Fibroblast of skin of right quadriceps (primary cell): ENCODE results near the gene NAIF1.
"Not testable (repeated sequence)": the region's sequence is repeated elsewhere in the genome, so short reads cannot be mapped to it uniquely, and the experiment has no call there.

Experiments used
- DNase-seq: peaks from one replicate; pipeline ENCODE4 v3.0.0-alpha.2; 2013

The NAIF1 gene

DNA sequence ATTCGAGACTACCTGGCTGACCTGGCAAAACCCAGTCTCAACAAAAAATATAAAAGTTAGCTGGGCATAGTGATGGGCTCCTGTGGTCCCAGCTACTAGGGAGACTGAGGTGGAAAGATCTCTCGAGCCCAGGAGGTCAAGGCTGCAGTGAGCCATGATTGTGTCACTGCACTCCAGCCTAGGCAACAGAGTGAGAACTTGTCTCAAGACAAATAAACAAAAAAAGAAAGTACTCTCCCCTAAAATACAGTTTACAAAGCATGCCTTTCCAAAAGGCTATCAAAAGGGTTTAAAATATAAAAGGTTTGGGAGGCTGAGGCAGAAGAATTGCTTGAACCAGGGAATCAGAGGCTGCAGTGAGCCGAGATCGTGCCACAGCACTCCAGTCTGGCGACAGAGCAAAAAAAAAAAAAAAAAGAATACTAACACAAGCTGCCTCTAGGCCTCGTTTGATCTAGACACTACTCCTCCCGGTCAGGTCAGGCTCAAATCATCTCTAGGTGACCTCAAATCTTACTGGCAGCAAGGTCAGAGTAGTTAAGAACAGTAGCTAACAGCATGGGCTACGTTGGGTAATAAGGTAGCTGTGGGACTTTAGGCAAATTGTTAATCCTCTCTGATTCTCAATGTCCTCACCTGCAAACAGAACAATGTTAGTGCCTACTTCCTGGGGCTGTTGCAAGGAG lies 9.3 kb downstream of the NAIF1 start:
- DNase-seq = no peak

DNA sequence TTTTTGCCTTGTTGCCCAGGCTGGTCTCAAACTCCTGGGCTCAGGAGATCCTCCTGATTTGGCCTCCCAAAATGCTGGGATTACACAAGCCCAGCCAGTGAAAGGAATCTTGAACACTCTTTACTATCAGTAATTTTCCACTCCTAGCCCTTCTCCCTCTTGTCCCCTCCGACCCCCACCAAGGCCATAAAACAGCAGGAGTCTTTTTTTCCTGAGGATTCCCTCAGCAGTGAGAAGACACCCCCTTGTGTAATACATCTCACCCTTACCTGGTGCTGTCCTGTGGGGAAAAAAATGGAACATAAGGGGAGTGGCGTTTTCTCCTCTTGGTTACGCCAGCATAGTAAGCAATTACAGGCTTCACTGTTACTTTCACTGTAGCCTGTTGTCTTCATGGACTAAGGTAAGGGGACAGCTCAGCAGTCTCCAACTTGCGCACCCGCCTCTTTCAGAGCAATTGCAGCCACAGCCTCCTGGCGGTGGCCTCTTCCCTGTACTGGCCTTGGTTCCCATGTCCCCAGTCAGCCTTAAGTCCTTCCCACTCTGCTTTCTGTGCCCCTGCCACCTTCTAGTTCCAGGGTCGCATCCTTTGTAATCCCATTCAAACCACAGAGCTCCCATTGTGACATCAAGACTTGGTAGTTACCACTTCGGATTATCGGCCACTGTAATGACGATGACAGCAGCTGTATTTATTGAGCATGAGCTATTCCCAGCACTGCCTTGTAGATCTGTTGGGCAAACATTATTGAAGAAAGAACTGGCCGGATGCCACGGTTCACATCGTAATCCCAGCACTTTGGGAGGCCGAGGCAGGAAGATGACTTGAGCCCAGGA lies 10.0 kb downstream of the NAIF1 start:
- no peak for DNase-seq

DNA sequence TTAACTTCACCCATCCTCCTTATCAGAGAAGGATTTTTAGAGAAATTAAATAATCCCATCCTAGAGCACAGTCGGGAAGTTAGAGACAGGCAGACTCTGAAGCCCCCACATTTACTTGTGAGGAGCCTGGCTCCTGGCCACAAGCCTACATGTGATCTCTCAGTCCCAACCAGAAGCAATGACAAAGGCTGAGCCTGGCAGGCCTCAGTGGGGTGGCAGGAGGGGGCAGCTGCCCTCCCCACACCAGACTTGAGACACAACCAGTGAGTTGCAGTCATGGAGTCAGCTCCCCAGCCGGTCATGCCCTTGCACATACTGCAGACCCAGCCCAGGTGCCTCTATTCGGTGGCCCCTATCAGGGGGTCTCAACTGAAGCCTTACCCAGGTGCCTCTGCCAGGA lies 11.0 kb downstream of the NAIF1 start:
- no peak for DNase-seq

DNA sequence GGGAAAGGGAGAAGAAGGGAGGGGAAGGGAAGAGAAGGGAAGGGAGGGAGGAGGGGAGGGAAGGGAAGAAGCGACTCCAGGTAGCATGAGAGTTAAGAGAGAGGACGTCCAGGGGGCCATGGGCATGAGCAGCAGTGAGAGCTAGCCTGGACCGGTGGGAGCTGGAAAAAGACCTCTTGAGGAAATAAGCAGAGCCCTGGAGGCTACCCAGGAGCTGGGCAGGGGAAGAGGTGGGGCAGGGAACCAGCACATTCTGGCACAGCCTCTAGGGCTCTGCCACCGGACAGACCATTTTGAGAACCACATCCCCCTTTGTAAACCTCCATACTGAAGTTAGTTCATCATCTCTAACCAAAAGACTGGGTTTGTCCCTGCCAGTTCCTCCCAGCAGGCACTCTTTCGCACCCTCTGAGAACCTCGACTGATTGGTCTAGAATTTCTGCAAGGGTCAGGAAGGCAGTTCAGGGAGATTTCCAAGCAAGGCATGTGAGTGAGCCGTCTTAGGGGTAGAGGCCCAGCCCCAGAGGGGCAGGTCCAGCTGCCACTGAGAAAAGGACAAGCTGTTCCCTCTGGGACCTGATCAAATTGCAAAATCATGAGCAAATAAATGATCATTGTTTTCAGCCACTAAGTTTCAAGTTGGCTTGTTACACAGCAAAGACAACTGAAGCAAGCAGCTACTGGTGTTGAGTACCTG lies 11.6 kb downstream of the NAIF1 start:
- no peak for DNase-seq

DNA sequence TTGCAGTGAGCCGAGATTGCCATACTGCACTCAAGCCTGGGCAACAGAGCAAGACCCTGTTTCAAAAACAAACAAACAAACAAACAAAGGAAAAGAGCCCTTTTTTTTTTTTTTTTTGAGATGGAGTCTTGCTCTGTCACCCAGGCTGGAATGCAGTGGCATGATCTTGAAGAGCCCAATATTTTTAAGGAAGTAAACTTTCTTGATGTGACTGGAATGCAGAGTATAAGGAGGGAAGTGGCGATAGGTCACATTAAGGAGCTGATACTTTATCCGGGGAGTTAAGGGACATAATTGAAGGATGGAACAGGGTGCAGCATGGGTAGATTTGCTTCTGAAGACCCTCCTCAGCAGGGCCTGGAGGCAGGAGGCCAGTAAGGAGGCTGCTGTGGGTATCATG lies 13.0 kb downstream of the NAIF1 start:
- no peak for DNase-seq

DNA sequence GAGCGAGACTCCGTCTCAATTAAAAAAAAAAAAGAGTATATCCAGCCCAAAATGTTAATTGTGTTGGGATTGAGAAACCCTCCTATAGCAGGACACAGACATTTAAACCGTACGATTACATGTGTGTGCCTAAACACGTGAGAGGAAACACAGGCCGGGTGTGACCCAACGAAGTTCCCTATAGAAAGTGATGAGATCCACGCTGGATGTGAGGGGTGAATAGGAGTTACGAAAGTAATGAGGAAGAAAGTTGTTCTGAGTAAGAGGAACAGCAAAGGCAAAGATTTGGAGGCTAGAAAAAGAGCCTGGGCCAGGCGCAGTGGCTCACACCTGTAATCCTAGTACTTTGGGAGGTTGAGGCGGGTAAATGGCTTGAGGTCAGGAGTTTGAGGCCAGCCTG lies 13.6 kb downstream of the NAIF1 start:
- DNase-seq = no peak

DNA sequence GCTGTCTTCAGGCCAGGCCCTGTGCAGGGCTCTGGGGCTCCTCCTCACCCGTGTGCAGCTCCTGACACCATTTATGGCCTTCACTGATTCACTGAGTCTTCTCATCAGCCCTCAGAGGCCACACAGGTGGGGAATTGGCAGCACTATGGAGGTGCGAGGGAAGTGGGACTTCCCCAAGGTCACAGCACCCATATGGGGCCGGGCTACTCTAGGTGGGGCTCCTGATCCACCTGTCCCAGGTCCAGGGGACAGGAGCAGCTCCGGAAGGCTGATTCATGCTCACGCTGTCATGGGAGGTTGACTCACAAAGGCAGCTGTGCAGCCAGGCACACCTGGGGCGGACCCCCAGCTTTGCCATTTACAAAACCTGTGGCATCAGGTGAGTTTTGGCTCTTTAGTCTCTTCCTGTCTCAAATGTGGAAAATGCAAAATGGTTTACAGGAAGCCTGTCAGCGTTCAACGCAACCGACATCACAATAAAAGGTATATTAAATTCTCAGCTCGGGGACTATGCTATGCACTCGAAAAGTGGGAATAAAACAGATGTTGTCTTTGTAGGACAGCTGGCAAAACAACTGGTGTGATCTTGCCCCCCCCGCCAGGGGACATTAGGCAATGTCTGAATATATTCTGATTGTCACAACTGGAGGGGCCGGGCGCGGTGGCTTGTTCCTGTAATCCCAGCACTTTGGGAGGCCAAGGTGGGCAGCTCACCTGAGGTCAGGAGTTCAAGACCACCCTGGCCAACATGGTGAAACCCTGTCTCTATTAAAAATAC lies 15.0 kb downstream of the NAIF1 start:
- DNase-seq = no peak

DNA sequence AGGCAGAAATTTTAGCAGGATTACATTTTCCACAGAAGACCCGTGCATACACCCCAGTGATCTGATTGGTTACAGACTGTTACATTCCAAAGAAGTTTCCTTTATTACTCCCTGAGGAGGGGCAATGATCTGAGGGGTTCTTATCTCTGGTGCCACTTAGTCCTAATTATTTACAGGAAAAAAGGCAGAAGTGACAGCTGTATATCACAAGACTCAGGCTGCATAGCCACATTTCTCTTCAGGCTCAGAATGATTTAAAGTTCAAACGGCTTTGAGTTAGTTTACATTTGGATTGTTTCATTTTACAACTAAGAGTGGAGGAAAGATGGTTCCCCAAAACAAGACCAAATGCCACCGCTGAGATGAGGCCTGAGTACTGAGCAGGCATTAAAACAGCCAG lies 17.3 kb downstream of the NAIF1 start:
- peak; percentile 15 for DNase-seq

DNA sequence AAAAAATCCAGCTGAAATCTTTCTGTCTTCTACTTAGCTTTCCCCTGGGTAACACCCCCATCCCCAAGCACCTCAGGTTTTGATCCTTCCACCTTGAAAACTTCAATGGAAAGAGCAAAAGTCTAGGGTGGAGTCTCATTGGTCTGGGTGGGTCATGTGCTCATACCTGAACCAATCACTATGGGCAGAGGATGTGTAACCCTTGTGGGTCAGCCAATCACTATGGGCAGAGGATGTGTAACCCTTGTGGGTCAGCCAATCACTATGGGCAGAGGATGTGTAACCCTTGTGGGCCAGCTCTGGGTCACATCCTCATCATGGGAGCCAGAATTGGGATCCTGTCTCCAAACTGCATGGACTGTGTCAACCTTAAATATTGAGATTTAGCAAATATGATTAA lies 18.5 kb downstream of the NAIF1 start:
- no peak for DNase-seq

DNA sequence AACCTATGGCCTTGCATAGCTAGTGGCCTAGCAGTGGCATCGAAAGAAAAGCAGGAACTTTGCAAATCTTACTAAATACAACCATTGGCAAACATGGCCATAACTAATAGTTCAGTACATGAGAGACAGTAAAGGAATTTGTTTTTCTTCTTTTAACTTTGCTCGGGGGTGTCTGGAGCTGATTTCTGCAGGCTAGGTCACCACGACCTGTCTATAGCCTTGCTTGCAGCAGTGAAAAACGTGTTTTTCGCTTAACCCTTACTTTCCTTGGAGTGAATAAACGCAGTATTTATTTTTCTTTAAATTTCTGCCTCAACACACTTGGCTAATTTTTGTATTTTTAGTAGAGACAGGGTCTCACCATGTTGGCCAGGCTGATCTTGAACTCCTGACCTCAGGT lies 19.9 kb downstream of the NAIF1 start:
- DNase-seq = no peak

DNA sequence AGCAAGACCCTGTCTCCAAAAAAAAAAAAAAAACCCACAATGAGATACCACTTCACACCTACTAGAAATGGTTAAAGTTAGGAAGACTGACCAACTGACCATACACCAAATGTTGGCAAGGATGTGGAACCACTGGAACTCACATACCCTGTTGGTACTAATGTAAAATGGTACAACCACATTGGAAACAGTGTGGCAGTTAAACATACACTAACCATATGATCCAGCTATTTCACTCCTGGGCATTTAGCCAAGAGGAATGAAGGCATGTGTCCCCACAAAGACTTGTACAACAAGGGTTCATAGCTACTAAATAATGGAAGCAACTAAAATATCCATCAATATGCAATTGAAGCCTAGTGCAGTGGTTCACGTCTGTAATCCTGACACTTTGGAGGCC lies 21.3 kb downstream of the NAIF1 start:
- peak; percentile 66 for DNase-seq

DNA sequence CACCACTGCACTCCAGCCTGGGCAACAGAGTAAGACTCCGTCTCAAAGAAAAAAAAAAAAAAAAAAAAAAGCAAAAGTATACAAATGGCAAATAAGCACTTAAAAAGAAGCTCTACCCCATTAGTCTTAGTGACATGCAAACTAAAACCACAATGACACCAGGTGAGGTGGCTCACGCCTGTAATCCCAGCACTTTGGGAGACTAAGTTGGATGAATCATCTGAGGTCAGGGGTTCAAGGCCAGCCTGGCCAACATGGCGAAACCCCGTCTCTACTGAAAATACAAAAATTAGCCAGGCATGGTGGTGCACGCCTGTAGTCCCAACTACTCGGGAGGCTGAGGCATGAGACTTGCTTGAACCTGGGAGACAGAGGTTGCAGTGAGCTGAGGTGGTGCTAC lies 21.7 kb downstream of the NAIF1 start:
- not testable (repeated sequence) for DNase-seq

DNA sequence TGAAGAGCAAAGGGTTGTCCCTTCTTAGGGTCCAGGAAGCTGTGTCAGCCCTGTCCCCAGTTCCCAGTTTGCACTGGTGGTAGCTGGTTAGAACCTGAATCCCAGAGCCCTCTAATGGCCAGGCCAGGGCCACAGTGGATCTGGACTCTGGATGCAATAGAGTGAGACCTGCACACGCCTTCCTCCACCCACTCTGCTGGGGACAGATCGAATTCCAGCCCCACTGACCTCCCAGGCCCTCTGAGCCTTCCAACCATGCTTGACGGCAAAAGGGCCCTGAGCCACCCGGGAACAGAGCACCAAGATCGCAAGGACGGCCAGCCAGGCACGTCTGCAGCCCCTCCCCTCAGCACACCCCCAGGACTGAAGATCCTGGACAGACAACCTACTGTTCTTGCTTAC lies 23.7 kb downstream of the NAIF1 start:
- DNase-seq = no peak

DNA sequence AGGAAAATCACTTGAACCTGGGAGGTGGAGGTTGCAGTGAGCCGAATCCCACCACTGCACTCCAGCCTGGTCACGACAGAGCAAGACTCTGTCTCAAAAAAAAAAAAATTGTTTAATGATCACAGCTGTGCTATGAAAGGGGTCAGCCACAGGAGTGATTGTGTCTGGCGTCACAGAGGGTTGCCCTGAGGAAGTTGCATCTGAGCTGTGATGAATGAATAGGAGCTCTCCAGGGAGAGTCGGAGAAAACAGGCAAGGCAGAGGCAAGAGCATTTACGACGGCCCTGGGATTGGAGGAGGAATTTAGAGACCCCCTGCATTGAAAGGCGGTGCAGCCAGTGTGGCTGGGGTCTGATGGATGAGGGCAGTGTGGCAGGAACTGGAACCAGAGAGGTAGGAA lies 25.1 kb downstream of the NAIF1 start:
- DNase-seq = no peak

DNA sequence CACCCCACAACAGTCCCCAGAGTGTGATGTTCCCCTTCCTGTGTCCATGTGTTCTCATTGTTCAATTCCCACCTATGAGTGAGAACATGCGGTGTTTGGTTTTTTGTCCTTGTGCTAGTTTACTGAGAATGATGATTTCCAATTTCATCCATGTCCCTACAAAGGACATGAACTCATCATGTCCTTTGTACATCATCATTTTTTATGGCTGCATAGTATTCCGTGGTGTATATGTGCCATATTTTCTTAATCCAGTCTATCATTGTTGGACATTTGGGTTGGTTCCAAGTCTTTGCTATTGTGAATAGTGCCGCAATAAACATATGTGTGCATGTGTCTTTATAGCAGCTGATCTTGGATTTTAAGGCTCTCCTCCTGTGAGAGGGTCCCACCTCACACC lies 26.3 kb downstream of the NAIF1 start:
- not testable (repeated sequence) for DNase-seq

DNA sequence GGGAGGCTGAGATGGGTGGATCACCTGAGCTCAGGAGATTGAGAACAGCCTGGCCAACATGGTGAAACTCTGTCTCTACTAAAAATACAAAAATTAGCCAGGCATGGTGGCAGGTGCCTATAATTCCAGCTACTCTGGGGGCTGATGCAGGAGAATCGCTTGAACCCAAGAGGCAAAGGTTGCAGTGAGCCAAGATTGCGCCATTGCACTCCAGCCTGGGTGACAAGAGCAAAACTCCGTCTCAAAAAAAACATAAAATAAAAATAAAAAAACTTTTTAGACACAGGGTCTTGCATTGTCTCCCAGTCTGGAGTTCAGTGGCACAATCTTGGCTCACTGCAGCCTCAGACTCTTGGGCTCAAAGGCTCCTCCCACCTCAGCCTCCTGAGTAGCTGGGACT lies 30.6 kb downstream of the NAIF1 start:
- DNase-seq = not testable (repeated sequence)

DNA sequence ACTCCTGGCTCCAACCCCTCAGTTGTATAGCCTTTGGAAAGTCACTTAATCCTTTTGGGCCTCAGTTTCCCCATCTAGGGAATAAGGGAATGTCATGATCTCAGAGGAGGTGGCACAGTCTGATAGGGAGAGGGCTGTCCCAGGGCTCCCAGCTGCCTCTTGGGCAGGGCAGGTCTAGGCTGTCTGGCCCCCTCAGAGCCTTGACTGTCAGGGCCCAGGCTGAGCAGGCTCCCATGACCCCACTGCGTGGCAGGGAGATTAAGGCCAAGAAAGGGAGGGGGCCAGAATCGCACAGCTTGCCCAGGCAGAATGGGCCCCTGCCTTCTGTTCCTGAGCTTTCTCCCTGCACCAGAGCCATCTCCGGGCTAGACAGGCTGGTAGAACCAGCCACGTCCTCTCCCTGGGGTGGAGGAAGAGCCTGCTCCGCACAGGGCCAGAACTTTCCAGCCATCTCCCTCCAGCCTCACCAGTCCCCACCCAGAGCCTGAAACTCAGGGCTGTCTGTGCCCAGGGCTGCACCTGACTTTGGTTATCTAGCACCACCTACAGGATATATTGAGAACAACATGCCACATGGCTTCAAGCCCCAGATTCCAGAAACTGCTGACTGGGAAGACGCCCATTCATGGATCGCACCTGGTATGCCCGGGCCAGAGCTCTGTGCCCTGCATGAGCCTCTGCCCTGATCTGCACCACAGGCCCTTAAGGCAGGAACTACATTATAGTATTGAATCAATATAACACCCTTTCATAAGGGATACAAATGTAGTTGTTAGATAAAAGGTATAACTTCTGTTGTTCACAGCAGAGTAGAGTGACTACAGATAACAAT lies 32.1 kb downstream of the NAIF1 start:
- peak; percentile 68 for DNase-seq

DNA sequence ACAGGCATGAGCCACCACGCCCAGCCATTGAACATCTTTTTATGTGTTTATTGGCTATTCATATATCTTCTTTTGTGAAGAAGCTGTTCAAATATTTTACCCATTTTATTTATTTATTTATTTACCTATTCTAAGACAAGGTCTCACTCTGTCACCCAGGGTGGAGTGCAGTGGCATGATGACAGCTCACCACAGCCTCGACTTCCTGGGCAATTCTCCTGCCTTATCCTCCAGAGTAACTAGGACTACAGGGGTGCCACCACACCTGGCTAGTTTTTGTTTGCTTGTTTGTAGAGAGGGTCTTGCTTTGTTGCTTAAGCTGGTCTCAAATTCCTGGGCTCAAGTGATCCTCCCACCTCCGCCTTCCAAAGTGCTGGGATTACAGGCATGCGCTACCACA lies 33.5 kb downstream of the NAIF1 start:
- DNase-seq = no peak

DNA sequence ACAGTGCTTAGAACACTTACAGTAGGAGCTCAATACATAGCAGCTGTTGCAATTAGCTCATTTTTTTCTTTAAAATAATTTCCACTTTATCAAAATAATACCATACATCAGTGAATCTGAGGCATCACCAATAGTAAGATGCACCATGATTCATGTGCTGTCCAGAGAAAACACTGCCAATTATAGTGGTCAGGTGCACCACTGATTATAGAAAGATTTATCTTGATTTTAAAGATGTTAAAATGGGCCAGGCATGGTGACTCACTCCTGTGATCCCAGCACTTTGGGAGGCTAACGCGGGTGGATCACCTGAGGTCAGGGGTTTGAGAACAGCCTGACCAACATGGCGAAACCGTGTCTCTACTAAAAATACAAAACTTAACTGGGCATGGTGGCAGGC lies 39.4 kb downstream of the NAIF1 start:
- DNase-seq = no peak

DNA sequence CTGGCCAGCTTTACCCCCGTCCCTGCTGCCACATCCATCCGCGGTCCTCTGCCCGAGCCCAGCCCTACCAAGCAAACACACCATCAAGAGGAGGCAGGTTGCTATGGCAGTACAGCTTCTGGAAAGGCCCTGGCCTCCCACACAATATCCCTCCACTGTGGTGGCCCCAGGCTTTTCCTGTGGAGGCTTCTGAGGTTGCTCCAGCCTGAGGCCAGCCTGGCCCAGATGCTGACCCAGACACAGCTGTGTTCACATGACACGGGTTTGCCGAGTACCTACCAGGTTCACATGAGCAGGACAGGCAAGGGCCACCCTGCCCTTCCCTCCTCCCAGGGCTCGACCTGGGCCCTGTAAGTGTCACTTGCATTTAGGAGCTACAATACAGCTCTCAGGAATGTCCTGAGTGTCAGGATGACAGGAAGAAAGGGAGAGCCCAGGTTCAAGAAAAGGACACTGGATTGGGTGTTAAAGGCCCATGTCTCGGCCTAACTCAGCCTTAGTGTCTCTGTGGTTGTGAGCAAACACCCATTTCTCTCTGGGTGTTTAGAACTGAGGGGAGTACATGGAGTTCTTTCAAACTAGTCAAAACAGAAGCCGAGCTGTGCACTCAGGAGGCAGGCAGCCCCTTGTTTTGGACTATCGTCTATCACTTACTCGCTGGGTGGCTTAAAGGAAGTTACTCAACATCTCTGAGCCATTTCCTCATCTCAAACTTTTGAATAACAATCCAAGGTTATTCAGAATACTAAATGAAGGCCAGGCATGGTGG lies 40.2 kb downstream of the NAIF1 start:
- no peak for DNase-seq

DNA sequence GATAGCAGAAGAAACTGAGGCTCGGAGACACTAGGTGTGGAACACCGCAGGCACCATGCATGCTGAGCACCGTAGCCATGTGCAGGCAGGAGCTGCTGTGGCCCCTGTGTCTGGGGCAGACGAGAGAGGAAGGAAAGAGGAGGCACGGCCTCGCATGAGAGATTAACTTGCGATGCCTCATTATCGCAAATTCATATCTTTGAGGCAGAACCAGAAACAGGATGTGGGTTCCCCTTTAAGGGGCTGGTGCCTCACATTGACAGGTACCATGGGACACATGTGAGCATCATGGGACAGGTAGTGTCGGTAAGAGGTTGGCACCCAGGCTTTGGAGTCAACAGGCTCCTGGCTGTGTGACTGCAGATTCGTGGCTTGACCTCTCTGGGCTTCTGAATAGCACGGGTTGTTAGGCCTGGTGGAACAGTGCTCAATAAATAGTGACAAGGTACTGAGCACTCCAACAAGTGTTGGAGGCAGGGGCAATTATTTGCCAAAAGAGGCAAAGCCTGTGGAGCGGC lies 40.8 kb downstream of the NAIF1 start:
- DNase-seq = no peak
